Thyroid gland (tissue), 4 donors: ENCODE results near the gene SPTA1. TPM values are rescaled to one million over a fixed set of nuclear protein-coding genes. Genes with fewer than 3 reads are reported as not detected.

Source experiments
- DNase-seq, 2 donors: peaks; one replicate each; pipeline ENCODE4 v3.0.0-alpha.2; 2019
- H3K27ac ChIP-seq, 3 donors: fragments of 200-600 bp; sonication (generic); 1 replicate in 2 of 3; 2 replicates in 1 of 3; pipeline ENCODE4 v1.5.1; 2016 to 2019; ENCODE audit warnings: mild to moderate bottlenecking in 1 of 3, moderate library complexity in 1 of 3
- H3K27me3 ChIP-seq: fragments of 200-600 bp; sonication (generic); one replicate; pipeline ENCODE4 v1.5.1; 2019
- H3K36me3 ChIP-seq, 2 donors: fragments of 200-600 bp; sonication (generic); one replicate each; pipeline ENCODE4 v1.5.1; 2016 to 2019
- H3K4me1 ChIP-seq, 2 donors: fragments of 200-600 bp; sonication (generic); one replicate each; pipeline ENCODE4 v1.5.1; 2017 to 2019
- H3K4me3 ChIP-seq, 3 donors: fragments of 200-600 bp; sonication (generic); replicated peaks in 1 of 3; 1 replicate in 2 of 3; 2 replicates in 1 of 3; pipeline ENCODE4 v1.5.1; 2016; ENCODE audit warnings: mild to moderate bottlenecking in 1 of 3
- H3K9me3 ChIP-seq: fragments of 200-600 bp; sonication (generic); one replicate; pipeline ENCODE4 v1.5.1; 2017
- POLR2A ChIP-seq, 2 donors: fragments of 450-650 bp; IDR thresholded peaks; one replicate each; pipeline ENCODE4 v1.6.1; 2017; ENCODE audit warnings: antibody characterized with exemption in 2 of 2, mild to moderate bottlenecking in 2 of 2, moderate library complexity in 1 of 2
- WGBS, 2 donors: methylation state at CpG; one replicate each; pipeline ENCODE4 v1.1.5; 2017; 5-methylcytosine and 5-hydroxymethylcytosine counted together
- intact Hi-C: fragments of 100-400 bp; cut with DNase I; formaldehyde crosslinking; loops from one replicate; pipeline ENCODE4 v1.15.1; 2023
- total RNA-seq, 4 donors: library from RNA; depleted of rRNA; stranded (reverse); fragments of >200 nt; gene quantifications; one replicate each; pipeline ENCODE4 v1.2.3, GENCODE V29; 2016
- TF ChIP-seq, protein P1 (sequence below), 6 experiments: fragments of 200-600 bp in 3 of 6; fragments of 450-650 bp in 3 of 6; sonication (generic) in 3 of 6; IDR thresholded peaks; one replicate each; pipeline ENCODE4 v1.5.1; 2016 to 2019; ENCODE audit warnings: antibody characterized with exemption in 6 of 6, mild to moderate bottlenecking in 2 of 6, inconsistent platforms in 1 of 6, moderate library complexity in 1 of 6

SPTA1 gene
- total RNA-seq, 4 donors from 2014 or later, result 0.10 to 0.11 TPM; not detected in 2

DNA sequence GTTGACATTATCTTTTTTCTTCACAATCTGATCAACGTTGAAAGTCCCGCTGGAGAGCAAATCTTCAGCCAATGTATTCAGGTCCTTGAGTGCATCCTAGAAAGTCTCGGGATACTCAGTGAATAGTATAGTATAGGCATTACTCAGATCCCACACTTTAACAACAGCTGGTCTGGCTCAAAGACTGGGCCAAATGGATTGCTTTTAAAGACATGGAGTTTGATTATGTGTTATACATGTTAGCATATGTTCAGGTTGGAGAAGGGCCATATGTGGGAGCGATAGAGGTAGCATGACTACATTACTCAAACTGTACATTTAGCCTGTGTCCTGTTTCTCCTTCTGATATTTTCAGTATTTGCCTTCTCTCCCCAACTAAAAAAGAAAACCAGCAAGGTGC is 48.4 kb downstream of the SPTA1 start:
- no peak for TF ChIP-seq POLR2A (IDR thresholded peaks at IDR 0.05)
- TF ChIP-seq, protein P1, sequence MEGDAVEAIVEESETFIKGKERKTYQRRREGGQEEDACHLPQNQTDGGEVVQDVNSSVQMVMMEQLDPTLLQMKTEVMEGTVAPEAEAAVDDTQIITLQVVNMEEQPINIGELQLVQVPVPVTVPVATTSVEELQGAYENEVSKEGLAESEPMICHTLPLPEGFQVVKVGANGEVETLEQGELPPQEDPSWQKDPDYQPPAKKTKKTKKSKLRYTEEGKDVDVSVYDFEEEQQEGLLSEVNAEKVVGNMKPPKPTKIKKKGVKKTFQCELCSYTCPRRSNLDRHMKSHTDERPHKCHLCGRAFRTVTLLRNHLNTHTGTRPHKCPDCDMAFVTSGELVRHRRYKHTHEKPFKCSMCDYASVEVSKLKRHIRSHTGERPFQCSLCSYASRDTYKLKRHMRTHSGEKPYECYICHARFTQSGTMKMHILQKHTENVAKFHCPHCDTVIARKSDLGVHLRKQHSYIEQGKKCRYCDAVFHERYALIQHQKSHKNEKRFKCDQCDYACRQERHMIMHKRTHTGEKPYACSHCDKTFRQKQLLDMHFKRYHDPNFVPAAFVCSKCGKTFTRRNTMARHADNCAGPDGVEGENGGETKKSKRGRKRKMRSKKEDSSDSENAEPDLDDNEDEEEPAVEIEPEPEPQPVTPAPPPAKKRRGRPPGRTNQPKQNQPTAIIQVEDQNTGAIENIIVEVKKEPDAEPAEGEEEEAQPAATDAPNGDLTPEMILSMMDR (IDR thresholded peaks at IDR 0.05), result no peak
- Histone ChIP-seq H3K4me3 (no peak overlapping the region), H3K27ac (no peak overlapping the region), H3K9me3 (no peaks in the 10 kb centered on the region), H3K27me3 (no peaks in the 10 kb centered on the region), H3K4me1 (no peaks in the 10 kb centered on the region), H3K36me3 (no peaks in the 10 kb centered on the region)
- DNase-seq, result no peak
- intact Hi-C loops, result no loop called here
- WGBS, 2 donors, result 80 to 84% methylated on average over 4 of the region's 4 CpGs

DNA sequence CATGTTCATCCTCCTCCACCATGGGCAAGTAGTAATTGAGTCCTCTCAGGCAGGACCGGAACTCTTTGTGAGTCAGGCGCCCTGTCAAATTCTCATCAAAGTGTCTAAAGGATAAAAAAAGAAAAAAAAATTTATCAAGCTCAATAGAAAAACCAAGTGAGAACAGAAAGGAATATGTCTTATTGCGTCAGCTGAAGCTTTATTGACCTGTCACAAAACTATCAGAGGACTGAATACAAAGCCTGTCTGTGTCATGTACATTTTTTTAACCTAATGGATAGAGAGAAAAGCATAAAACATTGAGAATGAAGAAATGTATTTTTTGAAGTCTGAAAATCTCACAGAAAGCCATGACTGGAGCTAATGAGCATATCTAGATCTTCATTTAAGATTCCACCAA is 72.8 kb downstream of the SPTA1 start:
- H3K27me3 ChIP-seq, result no peaks in the 10 kb centered on the region
- H3K4me3 ChIP-seq, result no peak overlapping the region
- H3K9me3 ChIP-seq, result no peaks in the 10 kb centered on the region
- no peak overlapping the region for H3K27ac ChIP-seq
- no peak for DNase-seq
- TF ChIP-seq POLR2A (IDR thresholded peaks at IDR 0.05), result no peak
- TF ChIP-seq, protein P1 (IDR thresholded peaks at IDR 0.05), result no peak
- intact Hi-C loops, result no loop called here
- H3K4me1 ChIP-seq, result no peaks in the 10 kb centered on the region
- 91 to 96% methylated on average over 3 of the region's 3 CpGs for WGBS, 2 donors
- H3K36me3 ChIP-seq, result no peaks in the 10 kb centered on the region

DNA sequence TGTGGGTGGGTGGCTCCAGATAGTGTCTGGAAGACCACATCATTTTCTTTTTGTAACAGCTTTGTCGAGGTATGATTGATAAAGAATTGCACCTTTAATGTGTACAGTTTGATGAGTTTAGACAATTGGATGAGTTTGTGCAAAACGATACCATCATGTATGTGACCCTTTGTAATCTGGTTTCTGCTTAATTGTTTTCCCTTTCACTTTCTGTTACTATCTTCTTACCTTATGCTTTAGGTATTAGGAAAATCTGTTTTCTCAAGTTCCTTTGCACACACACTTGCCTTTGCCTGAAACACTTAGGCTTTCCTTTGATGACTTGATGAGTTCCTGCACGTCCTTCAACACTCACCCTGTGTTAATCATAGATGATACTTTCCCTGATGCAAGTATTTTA is 74.6 kb downstream of the SPTA1 start:
- Histone ChIP-seq H3K36me3 (no peaks in the 10 kb centered on the region), H3K27ac (no peak overlapping the region), H3K4me1 (no peaks in the 10 kb centered on the region), H3K9me3 (no peaks in the 10 kb centered on the region), H3K27me3 (no peaks in the 10 kb centered on the region), H3K4me3 (no peak overlapping the region)
- 65 to 72% methylated on average over 3 of the region's 3 CpGs for WGBS, 2 donors
- intact Hi-C loops, result no loop called here
- DNase-seq, result no peak
- TF ChIP-seq POLR2A (IDR thresholded peaks at IDR 0.05), result no peak

DNA sequence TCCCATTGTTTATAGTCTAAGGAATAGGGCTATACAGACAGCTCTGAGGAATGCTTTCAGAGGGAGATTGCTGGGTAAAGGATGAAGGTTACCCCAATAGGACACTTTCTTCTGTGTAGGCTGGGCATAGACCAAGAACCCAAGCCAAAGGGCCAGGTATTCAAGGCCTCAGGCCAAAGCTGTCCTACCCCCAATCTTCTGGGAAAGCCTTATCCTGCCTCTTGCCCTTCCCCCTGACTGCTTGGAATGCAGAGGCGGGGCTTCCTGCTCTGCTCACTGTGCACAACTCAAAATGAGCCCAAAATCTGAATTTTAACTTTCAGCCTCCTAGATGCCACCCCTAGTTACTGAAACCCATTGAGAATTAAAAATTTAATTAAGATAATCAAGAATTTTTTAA is 79.2 kb downstream of the SPTA1 start:
- H3K4me3 ChIP-seq, result no peak overlapping the region
- H3K4me1 ChIP-seq, result no peaks in the 10 kb centered on the region
- no peaks in the 10 kb centered on the region for H3K36me3 ChIP-seq
- no peaks in the 10 kb centered on the region for H3K27me3 ChIP-seq
- no peak for DNase-seq
- H3K27ac ChIP-seq, result no peak overlapping the region
- WGBS, 2 donors, result 80 to 94% methylated on average over 1 of the region's 1 CpG
- TF ChIP-seq, protein P1 (IDR thresholded peaks at IDR 0.05), result no peak
- TF ChIP-seq POLR2A (IDR thresholded peaks at IDR 0.05), result no peak
- intact Hi-C loops, result no loop called here
- H3K9me3 ChIP-seq, result no peaks in the 10 kb centered on the region

- WGBS, 2 donors, result 91 to 93% methylated on average over 1 of the region's 1 CpG
- Histone ChIP-seq H3K4me1 (no peaks in the 10 kb centered on the region), H3K36me3 (no peaks in the 10 kb centered on the region), H3K27me3 (no peaks in the 10 kb centered on the region), H3K4me3 (no peak within 1 kb of the TSS), H3K9me3 (no peaks in the 10 kb centered on the region), H3K27ac (no peak within 1 kb of the TSS)
- DNase-seq, result no peak
- intact Hi-C loops, result no loop called here
- TF ChIP-seq, protein P1 (IDR thresholded peaks at IDR 0.05), result no peak
- TF ChIP-seq POLR2A (IDR thresholded peaks at IDR 0.05), result no peak
Measured at GRCh38 chr1:158604968-158605367, 81.5 kb downstream of the SPTA1 start, which contains the start of gene OR10Z1. TSS of gene OR10Z1 (plus strand) at chr1:158605268. CDS start at chr1:158606439, 1,171 bp downstream.

DNA sequence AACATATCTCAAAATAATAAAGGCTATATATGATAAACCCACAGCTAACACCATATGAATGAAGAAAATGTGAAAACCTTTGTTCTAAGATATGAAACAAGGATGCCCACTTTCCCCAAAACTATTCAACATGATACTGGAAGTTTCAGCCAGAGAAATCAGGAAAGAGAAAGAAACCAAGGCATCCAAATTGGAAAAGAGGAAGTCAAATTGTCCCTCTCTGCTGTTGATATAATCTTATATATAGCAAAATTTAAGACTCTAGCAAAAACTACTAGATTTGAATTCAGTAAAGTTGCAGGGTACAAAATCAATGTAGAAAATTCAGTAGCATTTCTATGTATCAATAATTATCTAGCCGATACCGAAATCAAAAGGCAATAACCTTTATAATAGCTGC is 85.8 kb downstream of the SPTA1 start:
- intact Hi-C loops, result no loop called here
- TF ChIP-seq, protein P1 (IDR thresholded peaks at IDR 0.05), result no peak
- TF ChIP-seq POLR2A (IDR thresholded peaks at IDR 0.05), result no peak
- 92 to 95% methylated on average over 2 of the region's 2 CpGs for WGBS, 2 donors
- no peaks in the 10 kb centered on the region for H3K4me1 ChIP-seq
- DNase-seq, result no peak
- no peaks in the 10 kb centered on the region for H3K27me3 ChIP-seq
- H3K9me3 ChIP-seq, result no peaks in the 10 kb centered on the region
- no peak overlapping the region for H3K4me3 ChIP-seq
- H3K36me3 ChIP-seq, result no peaks in the 10 kb centered on the region
- H3K27ac ChIP-seq, result no peak overlapping the region
